SK-N-SH treated with all-trans-retinoic acid at 6 μM for 48 hours (cell line): ENCODE results near the gene GRK3.

ENCODE experiments used
- ATAC-seq: fragments of 200-7000 bp; cut with Tn5 transposase; 3 replicates; pipeline ENCODE4 v1.9.1; 2020; ENCODE audit warnings: mild to moderate bottlenecking, moderate library complexity
- BACH2 ChIP-seq: fragments of 250-450 bp; sonication (Bioruptor Pico); IDR thresholded peaks from 2 replicates; pipeline ENCODE4 v1.9.0; 2021; ENCODE audit warnings: mild to moderate bottlenecking, borderline replicate concordance
- CREB5 ChIP-seq: fragments of 250-450 bp; sonication (Bioruptor Pico); IDR thresholded peaks from 2 replicates; pipeline ENCODE4 v1.5.1; 2020; ENCODE audit warnings: low read depth, mild to moderate bottlenecking, moderate library complexity
- CSDC2 ChIP-seq: fragments of 250-450 bp; sonication (Bioruptor Pico); IDR thresholded peaks from 2 replicates; pipeline ENCODE4 v1.5.0; 2020; ENCODE audit warnings: mild to moderate bottlenecking, moderate library complexity
- ISL1 ChIP-seq: fragments of 250-450 bp; sonication (Bioruptor Pico); IDR thresholded peaks from 2 replicates; pipeline ENCODE4 v2.1.2; 2022; ENCODE audit warnings: mild to moderate bottlenecking, moderate library complexity
- OSR1 ChIP-seq: fragments of 250-450 bp; sonication (Bioruptor Pico); IDR thresholded peaks from 2 replicates; pipeline ENCODE4 v1.8.0; 2022; ENCODE audit warnings: moderate library complexity, mild to moderate bottlenecking, inconsistent platforms
- PATZ1 ChIP-seq: fragments of 250-450 bp; sonication (Bioruptor Pico); IDR thresholded peaks from 2 replicates; pipeline ENCODE4 v1.8.0; 2020; ENCODE audit warnings: mild to moderate bottlenecking, moderate library complexity, borderline replicate concordance
- POU6F1 ChIP-seq: fragments of 250-450 bp; sonication (Bioruptor Pico); IDR thresholded peaks from 2 replicates; pipeline ENCODE4 v1.8.0; 2021; ENCODE audit warnings: low read depth, mild to moderate bottlenecking, moderate library complexity, borderline replicate concordance
- PPARA ChIP-seq: fragments of 250-450 bp; sonication (Bioruptor Pico); IDR thresholded peaks from 2 replicates; pipeline ENCODE4 v1.5.0; 2020; ENCODE audit warnings: mild to moderate bottlenecking, borderline replicate concordance
- RARB ChIP-seq: fragments of 250-450 bp; sonication (Bioruptor Pico); IDR thresholded peaks from 2 replicates; pipeline ENCODE4 v1.8.0; 2021; ENCODE audit warnings: mild to moderate bottlenecking, moderate library complexity
- SNAI2 ChIP-seq: fragments of 250-450 bp; sonication (Bioruptor Pico); IDR thresholded peaks from 2 replicates; pipeline ENCODE4 v1.5.0; 2020; ENCODE audit warnings: mild to moderate bottlenecking, moderate library complexity
- TCF4 ChIP-seq: fragments of 250-450 bp; sonication (Bioruptor Pico); IDR thresholded peaks from 2 replicates; pipeline ENCODE4 v1.8.0; 2021; ENCODE audit warnings: mild to moderate bottlenecking, moderate library complexity, borderline replicate concordance
- TSHZ2 ChIP-seq: fragments of 250-450 bp; sonication (Bioruptor Pico); IDR thresholded peaks from 2 replicates; pipeline ENCODE4 v1.5.0; 2020; ENCODE audit warnings: mild to moderate bottlenecking, moderate library complexity
- ZFP3 ChIP-seq: fragments of 250-450 bp; sonication (Bioruptor Pico); IDR thresholded peaks from 2 replicates; pipeline ENCODE4 v1.5.0; 2020; ENCODE audit warnings: mild to moderate bottlenecking, moderate library complexity
- ZFP30 ChIP-seq: fragments of 450-650 bp; formaldehyde crosslinking; IDR thresholded peaks from 2 replicates; pipeline ENCODE4 v1.5.0; 2022; ENCODE audit warnings: mild to moderate bottlenecking, moderate library complexity
- ZNF565 ChIP-seq: fragments of 450-650 bp; formaldehyde crosslinking; conservative IDR thresholded peaks from 2 replicates; pipeline ENCODE4 v1.5.0; 2020; ENCODE audit warnings: low read depth, mild to moderate bottlenecking, moderate library complexity
- ZNF70 ChIP-seq: fragments of 450-650 bp; formaldehyde crosslinking; IDR thresholded peaks from 2 replicates; pipeline ENCODE4 v1.5.0; 2020; ENCODE audit warnings: mild to moderate bottlenecking, moderate library complexity
- ZNF8 ChIP-seq: fragments of 450-650 bp; formaldehyde crosslinking; IDR thresholded peaks from 2 replicates; pipeline ENCODE4 v1.5.0; 2020; ENCODE audit warnings: mild to moderate bottlenecking, moderate library complexity
- TF ChIP-seq, protein P1 (sequence below): fragments of 250-450 bp; sonication (Bioruptor Pico); IDR thresholded peaks from 2 replicates; pipeline ENCODE4 v1.5.1; 2021; ENCODE audit warnings: mild to moderate bottlenecking, moderate library complexity

GRK3 gene

DNA sequence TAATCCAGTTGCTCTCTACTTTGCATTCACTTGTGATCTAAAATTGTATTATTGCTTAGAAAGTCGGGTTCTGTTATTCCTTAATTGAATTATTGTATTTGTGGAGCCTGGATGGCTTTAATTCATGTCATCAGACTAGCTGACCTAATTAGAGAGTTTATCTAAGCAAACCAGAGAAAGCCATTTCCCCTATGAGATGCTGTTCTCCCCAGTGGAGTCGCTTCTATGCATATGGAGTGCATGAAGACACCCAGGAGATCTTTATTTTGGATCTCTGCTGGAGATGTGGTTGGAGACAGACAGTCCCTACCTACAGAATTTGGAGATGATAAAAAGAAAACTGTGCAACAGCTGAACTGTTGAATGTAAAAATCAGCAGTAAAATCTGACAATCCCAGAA is 132.3 kb downstream of the GRK3 start (continued):
- TF ChIP-seq PPARA, result peak; percentile 59; the same call in 1 of the 2 replicates
- TF ChIP-seq, protein P1, sequence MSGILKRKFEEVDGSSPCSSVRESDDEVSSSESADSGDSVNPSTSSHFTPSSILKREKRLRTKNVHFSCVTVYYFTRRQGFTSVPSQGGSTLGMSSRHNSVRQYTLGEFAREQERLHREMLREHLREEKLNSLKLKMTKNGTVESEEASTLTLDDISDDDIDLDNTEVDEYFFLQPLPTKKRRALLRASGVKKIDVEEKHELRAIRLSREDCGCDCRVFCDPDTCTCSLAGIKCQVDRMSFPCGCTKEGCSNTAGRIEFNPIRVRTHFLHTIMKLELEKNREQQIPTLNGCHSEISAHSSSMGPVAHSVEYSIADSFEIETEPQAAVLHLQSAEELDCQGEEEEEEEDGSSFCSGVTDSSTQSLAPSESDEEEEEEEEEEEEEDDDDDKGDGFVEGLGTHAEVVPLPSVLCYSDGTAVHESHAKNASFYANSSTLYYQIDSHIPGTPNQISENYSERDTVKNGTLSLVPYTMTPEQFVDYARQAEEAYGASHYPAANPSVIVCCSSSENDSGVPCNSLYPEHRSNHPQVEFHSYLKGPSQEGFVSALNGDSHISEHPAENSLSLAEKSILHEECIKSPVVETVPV (CRISPR knock-in tag), result peak; percentile 89
- TF ChIP-seq SNAI2 (CRISPR knock-in tag), result peak; percentile 91
- no peak for TF ChIP-seq RARB (CRISPR knock-in tag)
- no peak for TF ChIP-seq BACH2
- peak; percentile 94 for TF ChIP-seq TSHZ2 (CRISPR knock-in tag)
- TF ChIP-seq ZFP3 (CRISPR knock-in tag), result 0 out of 2 replicates have a peak, but pooled peaks have one; percentile 29
- peak; percentile 91 for TF ChIP-seq ISL1 (CRISPR knock-in tag)

GRCh38 chr22:25697181-25697664 is 132.7 kb downstream of the GRK3 start:
- TF ChIP-seq ZNF70 (CRISPR knock-in tag) (no peak), ZNF8 (CRISPR knock-in tag) (no peak), CSDC2 (CRISPR knock-in tag) (0 out of 2 replicates have a peak, but pooled peaks have one; percentile 25), TSHZ2 (CRISPR knock-in tag) (no peak), ZNF565 (CRISPR knock-in tag) (no peak)
- peak; percentile 38; the same call in 2 of the 3 replicates for ATAC-seq

DNA sequence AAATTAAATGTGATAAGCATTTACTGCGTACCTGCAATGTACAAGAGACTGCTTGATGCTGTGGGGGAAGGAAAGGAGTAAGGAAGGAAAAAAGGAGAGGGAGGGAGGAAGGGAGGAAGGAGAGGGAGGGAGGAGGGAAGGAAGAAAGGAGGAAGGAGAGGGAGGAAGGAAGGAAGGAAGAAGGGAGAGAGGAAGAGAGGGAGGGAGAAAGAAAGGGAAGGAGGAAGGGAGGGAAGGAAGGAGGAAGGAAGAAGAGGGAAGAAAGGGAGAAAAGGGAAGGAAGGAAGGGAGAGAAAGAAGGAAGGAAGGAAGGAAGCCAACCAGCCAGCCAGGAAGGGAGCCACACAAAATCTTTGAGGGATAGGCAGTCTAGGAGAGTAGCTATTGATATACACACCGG is 133.5 kb downstream of the GRK3 start:
- no peak for ATAC-seq
- TF ChIP-seq ISL1 (CRISPR knock-in tag) (no peak), PATZ1 (CRISPR knock-in tag) (no peak), ZNF70 (CRISPR knock-in tag) (no peak), TCF4 (CRISPR knock-in tag) (no peak), ZFP3 (CRISPR knock-in tag) (no peak), OSR1 (no peak), ZNF565 (CRISPR knock-in tag) (no peak), ZFP30 (CRISPR knock-in tag) (no peak), PPARA (no peak), SNAI2 (CRISPR knock-in tag) (no peak), TSHZ2 (CRISPR knock-in tag) (no peak), CREB5 (no peak), POU6F1 (CRISPR knock-in tag) (no peak)
